Mucosa of descending colon (tissue), 3 donors: Measurements from ENCODE around the gene ADARB1. TPM values are rescaled to one million over a fixed set of nuclear protein-coding genes. Genes with fewer than 3 reads are reported as not detected.

ENCODE experiments used
- ATAC-seq: fragments of 200-7000 bp; cut with Tn5 transposase; one replicate; pipeline ENCODE4 v1.9.1; 2020; ENCODE audit warnings: mild to moderate bottlenecking, moderate library complexity
- DNase-seq, 3 donors: peaks; one replicate each; pipeline ENCODE4 v3.0.0-alpha.2; 2020
- H3K36me3 ChIP-seq: fragments of 200-600 bp; one replicate; pipeline ENCODE4 v1.8.0; 2021; ENCODE audit warnings: low read depth, mild to moderate bottlenecking
- H3K4me1 ChIP-seq: fragments of 200-600 bp; one replicate; pipeline ENCODE4 v1.8.0; 2021; ENCODE audit warnings: low read depth, mild to moderate bottlenecking
- H3K4me3 ChIP-seq: fragments of 200-600 bp; one replicate; pipeline ENCODE4 v1.8.0; 2021; ENCODE audit warnings: mild to moderate bottlenecking
- H3K9me3 ChIP-seq: fragments of 200-600 bp; one replicate; pipeline ENCODE4 v1.8.0; 2021; ENCODE audit warnings: mild to moderate bottlenecking
- CTCF ChIP-seq: fragments of 200-600 bp; IDR thresholded peaks from one replicate; pipeline ENCODE4 v1.8.0; 2022; ENCODE audit warnings: antibody characterized with exemption, mild to moderate bottlenecking
- intact Hi-C, 2 donors: fragments of 100-400 bp; cut with DNase I in 1 of 2; cut with micrococcal nuclease in 1 of 2; formaldehyde crosslinking; loops; one replicate each; pipeline versions ENCODE4 v1.11.0 to v1.11.1; 2022; cut with DNase I, micrococcal nuclease
- total RNA-seq, 3 donors: library from RNA; stranded (reverse); fragmentation: NEBNext Ultra II Directional in 2 of 3; extraction: Animal tissue kit (Norgen Biotek cat#: 25700) in 2 of 3; gene quantifications; one replicate each; pipeline versions ENCODE4 v1.2.1 to v1.2.4, GENCODE V29; 2021 to 2023
- donor health status: DM: no; HTN: no; CAD: no; lungs with moderate emphysema.
- donor health status: DM: no; HTN: no; CAD: no.
- donor health status: DM: no; HTN: yes; CAD: no.

ADARB1 gene
- total RNA-seq, 3 donors from 2014 or later, result 5.4 to 91.2 (median 8.8) TPM

- H3K4me3 ChIP-seq, result no peak overlapping the region
- DNase-seq (no peak), ATAC-seq (no peak)
- no peaks in the 10 kb centered on the region for H3K36me3 ChIP-seq
- intact Hi-C loops, result no loop called here
- TF ChIP-seq CTCF, result no peak
- H3K9me3 ChIP-seq, result no peaks in the 10 kb centered on the region
- no peaks in the 10 kb centered on the region for H3K4me1 ChIP-seq
These were observed 181.9 kb downstream of the ADARB1 start for GRCh38 chr21:45256021-45256911.

GRCh38 chr21:45256912-45257672, 182.7 kb downstream of the ADARB1 start:
- no peak for TF ChIP-seq CTCF
- H3K9me3 ChIP-seq, result no peaks in the 10 kb centered on the region
- H3K4me3 ChIP-seq, result no peak overlapping the region
- no peaks in the 10 kb centered on the region for H3K4me1 ChIP-seq
- intact Hi-C loops, result no loop called here
- ATAC-seq (no peak), DNase-seq (no peak)
- H3K36me3 ChIP-seq, result no peaks in the 10 kb centered on the region

- DNase-seq (no peak), ATAC-seq (no peak)
- no peak for TF ChIP-seq CTCF
- H3K36me3 ChIP-seq, result no peaks in the 10 kb centered on the region
- no peak overlapping the region for H3K4me3 ChIP-seq
- no peaks in the 10 kb centered on the region for H3K4me1 ChIP-seq
- H3K9me3 ChIP-seq, result no peaks in the 10 kb centered on the region
- intact Hi-C loops, result no loop called here
These were observed 183.4 kb downstream of the ADARB1 start for GRCh38 chr21:45257673-45258341.

- intact Hi-C loops, result no loop called here
- no peak for TF ChIP-seq CTCF
- Histone ChIP-seq H3K36me3 (no peaks in the 10 kb centered on the region), H3K9me3 (no peaks in the 10 kb centered on the region), H3K4me1 (no peaks in the 10 kb centered on the region), H3K4me3 (no peak overlapping the region)
- ATAC-seq, result no peak
- DNase-seq, result no peak
These were observed 184.1 kb downstream of the ADARB1 start for GRCh38 chr21:45258466-45258865.

GRCh38 chr21:45259206-45259840, 184.9 kb downstream of the ADARB1 start:
- no peaks in the 10 kb centered on the region for H3K9me3 ChIP-seq
- H3K4me3 ChIP-seq, result no peak overlapping the region
- no peak for ATAC-seq
- intact Hi-C loops, result no loop called here
- H3K36me3 ChIP-seq, result no peaks in the 10 kb centered on the region
- no peak for DNase-seq
- no peak for TF ChIP-seq CTCF
- H3K4me1 ChIP-seq, result no peaks in the 10 kb centered on the region
